Kidney (tissue), 22 donors: ENCODE data around the gene ADGRA1. TPM values are rescaled to one million over a fixed set of nuclear protein-coding genes. Genes with fewer than 3 reads are reported as not detected.

Experiments
- DNase-seq, 5 donors: peaks; one replicate each; pipeline ENCODE4 v3.0.0-alpha.2; 2013 to 2020
- FAIRE-seq: peaks from 2 replicates; lab custom pipeline; 2012; peaks lifted over from hg19 to GRCh38; lab: Jason Lieb, UNC
- H3K27ac ChIP-seq, 2 donors: one replicate each; pipeline ENCODE4 v1.7.0; 2013; ENCODE audit warnings: low read depth in 2 of 2, low read length in 2 of 2, inconsistent platforms in 1 of 2
- H3K27me3 ChIP-seq: one replicate; pipeline ENCODE4 v1.7.1; 2013; ENCODE audit warnings: low read length, inconsistent platforms; ENCODE audit not compliant: control insufficient read depth, insufficient read depth
- H3K36me3 ChIP-seq, 3 donors: one replicate each; pipeline versions ENCODE4 v1.7.0 to v1.7.1; 2013; ENCODE audit warnings: low read length in 3 of 3, control low read depth in 1 of 3, inconsistent platforms in 1 of 3; ENCODE audit not compliant: insufficient read depth in 3 of 3, control insufficient read depth in 2 of 3
- H3K4me1 ChIP-seq, 3 donors: one replicate each; pipeline versions ENCODE4 v1.7.0 to v1.7.1; 2013; ENCODE audit warnings: low read length in 3 of 3, inconsistent platforms in 1 of 3, low read depth in 1 of 3; ENCODE audit not compliant: control insufficient read depth in 2 of 3, insufficient read depth in 2 of 3
- H3K4me3 ChIP-seq, 3 donors: one replicate each; pipeline versions ENCODE4 v1.7.0 to v1.8.1; 2013; ENCODE audit warnings: low read length in 3 of 3, control low read depth in 1 of 3, inconsistent platforms in 1 of 3
- H3K9ac ChIP-seq, 3 donors: one replicate each; pipeline versions ENCODE4 v1.7.0 to v1.7.1; 2013; ENCODE audit warnings: low read length in 3 of 3, control low read depth in 1 of 3, inconsistent platforms in 1 of 3
- H3K9me3 ChIP-seq, 3 donors: one replicate each; pipeline versions ENCODE4 v1.7.0 to v1.7.1; 2013; ENCODE audit warnings: low read length in 3 of 3, control low read depth in 1 of 3, inconsistent platforms in 1 of 3; ENCODE audit not compliant: control insufficient read depth in 2 of 3, insufficient read depth in 1 of 3
- CTCF ChIP-seq: IDR thresholded peaks from 3 replicates; pipeline ENCODE4 v1.5.1; 2012; ENCODE audit warnings: mild to moderate bottlenecking, moderate library complexity, borderline replicate concordance; ENCODE audit not compliant: insufficient read depth; ENCODE audit errors: extremely low read depth
- intact Hi-C: fragments of 100-400 bp; cut with DNase I; formaldehyde crosslinking; loops from one replicate; pipeline ENCODE4 v1.11.1; 2022
- long read RNA-seq, 10 donors: library from polyadenylated mRNA in 1 of 10; unstranded in 1 of 10; transcript quantifications; one replicate each; pipeline ENCODE4 v2.0.0 and lab custom pipeline, GENCODE V29; 2021 to 2026
- polyA plus RNA-seq: library from polyadenylated mRNA; stranded (reverse); fragments of 350-450 nt; fragmentation: Illumina TruSeq; extraction: RNeasy Lipid Tissue Mini Kit (QIAGEN cat#74804); gene quantifications from one replicate; pipeline ENCODE4 v1.2.3, GENCODE V29; 2014; ENCODE audit warnings: low read depth, low replicate concordance; ENCODE audit not compliant: insufficient read depth
- total RNA-seq: library from RNA; stranded (reverse); fragmentation: NEBNext Ultra II Directional; extraction: Animal tissue kit (Norgen Biotek cat#: 25700); gene quantifications from one replicate; pipeline ENCODE4 v1.2.1, GENCODE V29; 2021
- donor health status: control.
- donor health status: control.
- donor health status: control.
- donor health status: control.
- donor health status: control.
- donor health status: DM: yes; HTN: yes; CAD: no.
- donor health status: Normal renal cell carcinoma (clear cell type).

The ADGRA1 gene
- 0.91 TPM for total RNA-seq
- 1.1 TPM for polyA plus RNA-seq
- long read RNA-seq, donor 1, full-length matches to known transcripts = 3 of 3 reads
- long read RNA-seq, donor 1, partial matches to known transcripts = 0 of 3 reads
- long read RNA-seq, donor 1, other reads (novel, unspliced or antisense) = 0 of 3 reads
- long read RNA-seq, donor 2 = 0 reads
- long read RNA-seq, donor 3 = 0 reads
- long read RNA-seq, donor 4, full-length matches to known transcripts = 1 of 1 reads
- long read RNA-seq, donor 4, partial matches to known transcripts = 0 of 1 reads
- long read RNA-seq, donor 4, other reads (novel, unspliced or antisense) = 0 of 1 reads
- long read RNA-seq, donor 5 = 0 reads
- long read RNA-seq, donor 6 = 0 reads
- long read RNA-seq, donor 7, partial matches to known transcripts = 1 of 1 reads
- long read RNA-seq, donor 7, other reads (novel, unspliced or antisense) = 0 of 1 reads
- long read RNA-seq, donor 8, full-length matches to known transcripts = 1 of 1 reads
- long read RNA-seq, donor 8, partial matches to known transcripts = 0 of 1 reads
- long read RNA-seq, donor 8, other reads (novel, unspliced or antisense) = 0 of 1 reads
- long read RNA-seq, donor 9 = 0 reads
- long read RNA-seq, donor 10, partial matches to known transcripts = 0 of 1 reads
- long read RNA-seq, donor 10, other reads (novel, unspliced or antisense) = 0 of 1 reads

GRCh38 chr10:133087679-133088178, at the start of gene ADGRA1:
Gene ADGRA1, plus strand, starts transcription at chr10:133087924. Its CDS starts 986 bp downstream, at chr10:133088910.
- Histone ChIP-seq H3K4me1 (no peaks in the 10 kb centered on the region), H3K4me3 (no peak within 1 kb of the TSS), H3K27ac (no peak within 1 kb of the TSS), H3K9me3 (no peaks in the 10 kb centered on the region), H3K27me3 (peaks cover 8% of the 10 kb centered on the region), H3K36me3 (no peaks in the 10 kb centered on the region), H3K9ac (no peak within 1 kb of the TSS)
- DNase-seq (peak; percentile 47 to 77 (median 66)), FAIRE-seq (no peak)
- intact Hi-C loops = no loop called here
- TF ChIP-seq CTCF = no peak

- DNase-seq = peak; percentile 65 to 82 (median 76)
- H3K27ac ChIP-seq = no peak overlapping the region
- H3K27me3 ChIP-seq = no peaks in the 10 kb centered on the region
- H3K9me3 ChIP-seq = no peaks in the 10 kb centered on the region
- TF ChIP-seq CTCF = no peak
- no peak for FAIRE-seq
- no peak overlapping the region for H3K4me3 ChIP-seq
- no peaks in the 10 kb centered on the region for H3K36me3 ChIP-seq
- H3K4me1 ChIP-seq = no peaks in the 10 kb centered on the region
- intact Hi-C loops = no loop called here
- H3K9ac ChIP-seq = no peak overlapping the region
These were observed 49.5 kb upstream of the ADGRA1 start for GRCh38 chr10:133038036-133038823.

- H3K27me3 ChIP-seq = no peaks in the 10 kb centered on the region
- H3K36me3 ChIP-seq = no peaks in the 10 kb centered on the region
- no peak overlapping the region for H3K27ac ChIP-seq
- no peaks in the 10 kb centered on the region for H3K9me3 ChIP-seq
- FAIRE-seq (no peak), DNase-seq (peak in 4 of 5 donors; percentile 59 to 77 (median 73))
- H3K4me3 ChIP-seq = no peak overlapping the region
- intact Hi-C loops = no loop called here
- no peaks in the 10 kb centered on the region for H3K4me1 ChIP-seq
- TF ChIP-seq CTCF = no peak
- H3K9ac ChIP-seq = no peak overlapping the region
These were observed 48.5 kb upstream of the ADGRA1 start for GRCh38 chr10:133039107-133039802.
